ENCODE data around the gene PAIP2.

- TF ChIP-seq CTCF (IDR thresholded peaks at IDR 0.05), result no peak
- 0 out of 2 replicates have a peak, but pooled peaks have one; percentile 23 for TF ChIP-seq POLR2AphosphoS5 (IDR thresholded peaks at IDR 0.05; ENCODE audit: low read depth, low read length)
- TF ChIP-seq TCF7L2 (IDR thresholded peaks at IDR 0.05; ENCODE audit: low read depth, low read length), result no peak
- TF ChIP-seq SIN3A (IDR thresholded peaks at IDR 0.05; ENCODE audit: borderline replicate concordance, insufficient read depth, low read depth, low read length), result 0 out of 2 replicates have a peak, but pooled peaks have one; percentile 15
Observed at GRCh38 chr5:139391570-139392323, 50.1 kb downstream of the PAIP2 start.

All from Panc1 (cell line).